HEK293T (cell line): ENCODE measurements around the gene FZD4.

Source experiments
- CTCF ChIA-PET: fragments of 350-600 bp; formaldehyde crosslinking; extraction: SDS; loops from one replicate; lab custom pipeline; 2021; ENCODE audit warnings: antibody characterized with exemption, inconsistent platforms; lab: Yijun Ruan, JAX
- POLR2A ChIA-PET: fragments of 350-600 bp; formaldehyde crosslinking; extraction: SDS; loops from one replicate; lab custom pipeline; 2020; ENCODE audit warnings: antibody characterized with exemption, inconsistent platforms; lab: Yijun Ruan, JAX
- DNase-seq: peaks from one replicate; pipeline ENCODE4 v3.0.0; 2012; ENCODE audit warnings: mixed read lengths; ENCODE audit errors: extremely low spot score
- ARNT ChIP-seq: fragments of 450-650 bp; IDR thresholded peaks from 2 replicates; pipeline ENCODE4 v1.6.1; 2017; ENCODE audit warnings: mild to moderate bottlenecking
- BHLHE40 ChIP-seq: fragments of 450-650 bp; IDR thresholded peaks from 2 replicates; pipeline ENCODE4 v1.6.1; 2016; ENCODE audit warnings: mild to moderate bottlenecking, moderate library complexity, borderline replicate concordance
- CTBP1 ChIP-seq: fragments of 450-650 bp; IDR thresholded peaks from 2 replicates; pipeline ENCODE4 v1.6.1; 2016; ENCODE audit warnings: borderline replicate concordance
- ELF4 ChIP-seq: fragments of 450-650 bp; IDR thresholded peaks from 2 replicates; pipeline ENCODE4 v1.6.1; 2017; ENCODE audit warnings: antibody characterized with exemption
- FOXA1 ChIP-seq: fragments of 450-650 bp; IDR thresholded peaks from 2 replicates; pipeline ENCODE4 v1.6.1; 2016; ENCODE audit warnings: mild to moderate bottlenecking
- FOXK2 ChIP-seq: fragments of 450-650 bp; IDR thresholded peaks from 2 replicates; pipeline ENCODE4 v1.6.1; 2016; ENCODE audit warnings: mild to moderate bottlenecking
- FOXM1 ChIP-seq: fragments of 450-650 bp; IDR thresholded peaks from 2 replicates; pipeline ENCODE4 v1.6.1; 2017; ENCODE audit warnings: mild to moderate bottlenecking, borderline replicate concordance
- HDGF ChIP-seq: fragments of 450-650 bp; IDR thresholded peaks from 2 replicates; pipeline ENCODE4 v1.6.1; 2017; ENCODE audit warnings: antibody characterized with exemption, borderline replicate concordance
- L3MBTL2 ChIP-seq: fragments of 450-650 bp; conservative IDR thresholded peaks from 2 replicates; pipeline ENCODE4 v1.6.1; 2016; ENCODE audit warnings: mild to moderate bottlenecking
- LEF1 ChIP-seq: fragments of 450-650 bp; IDR thresholded peaks from 2 replicates; pipeline ENCODE4 v1.6.1; 2017; ENCODE audit warnings: mild to moderate bottlenecking, borderline replicate concordance
- NFRKB ChIP-seq: fragments of 450-650 bp; IDR thresholded peaks from 2 replicates; pipeline ENCODE4 v1.6.1; 2016; ENCODE audit warnings: mild to moderate bottlenecking, moderate library complexity
- PKNOX1 ChIP-seq: fragments of 450-650 bp; IDR thresholded peaks from 2 replicates; pipeline ENCODE4 v1.6.1; 2016
- SP1 ChIP-seq: fragments of 450-650 bp; IDR thresholded peaks from 2 replicates; pipeline ENCODE4 v1.6.1; 2017
- SUZ12 ChIP-seq: fragments of 450-650 bp; IDR thresholded peaks from 2 replicates; pipeline ENCODE4 v1.6.1; 2016; ENCODE audit warnings: mild to moderate bottlenecking
- TARDBP ChIP-seq: fragments of 450-650 bp; IDR thresholded peaks from 2 replicates; pipeline ENCODE4 v1.6.1; 2016
- ZNF384 ChIP-seq: fragments of 450-650 bp; IDR thresholded peaks from 2 replicates; pipeline ENCODE4 v1.6.1; 2016

Gene FZD4

GRCh38 chr11:86984701-86985100 is 29.5 kb upstream of the FZD4 start:
- TF ChIP-seq NFRKB (no peak), FOXK2 (no peak), BHLHE40 (no peak), FOXM1 (no peak), SUZ12 (no peak), LEF1 (no peak), ELF4 (no peak), L3MBTL2 (no peak), CTBP1 (no peak), ARNT (no peak), PKNOX1 (no peak), FOXA1 (no peak), SP1 (no peak), TARDBP (no peak), HDGF (no peak)
- ChIA-PET POLR2A (no interaction called here), CTCF (no interaction called here)
- no peak for DNase-seq

- ChIA-PET CTCF (no interaction called here), POLR2A (interaction anchor here (1.6 kb wide), 1 partner anchor 27 kb away, joined by 5 read pairs; the partner anchor contains the start of gene FZD4)
- DNase-seq = no peak
- TF ChIP-seq L3MBTL2 = no peak
- no peak for TF ChIP-seq BHLHE40
- TF ChIP-seq ARNT = no peak
- no peak for TF ChIP-seq FOXK2
- TF ChIP-seq LEF1 = no peak
- no peak for TF ChIP-seq HDGF
- no peak for TF ChIP-seq TARDBP
- TF ChIP-seq FOXA1 = no peak
- TF ChIP-seq CTBP1 = no peak
- TF ChIP-seq SUZ12 = no peak
- TF ChIP-seq PKNOX1 = no peak
- no peak for TF ChIP-seq FOXM1
- no peak for TF ChIP-seq NFRKB
- TF ChIP-seq ELF4 = no peak
- no peak for TF ChIP-seq ZNF384
- TF ChIP-seq SP1 = no peak
Observed at GRCh38 chr11:86983021-86983488, 27.9 kb upstream of the FZD4 start.

- DNase-seq = no peak
- no peak for TF ChIP-seq HDGF
- TF ChIP-seq BHLHE40 = no peak
- no peak for TF ChIP-seq TARDBP
- TF ChIP-seq PKNOX1 = no peak
- no peak for TF ChIP-seq FOXM1
- no peak for TF ChIP-seq FOXK2
- TF ChIP-seq CTBP1 = no peak
- no peak for TF ChIP-seq ELF4
- no peak for TF ChIP-seq NFRKB
- TF ChIP-seq ARNT = no peak
- TF ChIP-seq SUZ12 = no peak
- no peak for TF ChIP-seq SP1
- TF ChIP-seq L3MBTL2 = no peak
- TF ChIP-seq FOXA1 = no peak
- TF ChIP-seq LEF1 = no peak
- TF ChIP-seq ZNF384 = no peak
- CTCF ChIA-PET = no interaction called here
- POLR2A ChIA-PET = no interaction called here
Observed at GRCh38 chr11:86981777-86982540, 26.8 kb upstream of the FZD4 start.

GRCh38 chr11:86980086-86980796 is 25.0 kb upstream of the FZD4 start:
- POLR2A ChIA-PET = no interaction called here
- TF ChIP-seq L3MBTL2 = no peak
- no peak for TF ChIP-seq FOXA1
- TF ChIP-seq TARDBP = no peak
- TF ChIP-seq ARNT = no peak
- TF ChIP-seq HDGF = no peak
- TF ChIP-seq ELF4 = no peak
- TF ChIP-seq SUZ12 = no peak
- no peak for TF ChIP-seq BHLHE40
- TF ChIP-seq FOXK2 = no peak
- TF ChIP-seq NFRKB = no peak
- no peak for TF ChIP-seq FOXM1
- TF ChIP-seq PKNOX1 = no peak
- no peak for TF ChIP-seq LEF1
- no peak for TF ChIP-seq SP1
- no peak for TF ChIP-seq ZNF384
- no peak for TF ChIP-seq CTBP1
- DNase-seq = no peak
- CTCF ChIA-PET = no interaction called here
